Neural progenitor cell (in vitro differentiated cells): Measurements from ENCODE around the gene SMC2.

ENCODE experiments used
- EZH2 ChIP-seq: fragments of 200-600 bp; sonication (generic); IDR thresholded peaks from 2 replicates; pipeline ENCODE4 v1.6.1; 2017; ENCODE audit warnings: antibody characterized with exemption, mild to moderate bottlenecking, moderate library complexity
- TF ChIP-seq, protein P1 (sequence below): fragments of 200-600 bp; sonication (generic); IDR thresholded peaks from 2 replicates; pipeline ENCODE4 v1.5.1; 2017; ENCODE audit warnings: antibody characterized with exemption, mild to moderate bottlenecking

GRCh38 chr9:104143550-104143910 is 49.4 kb downstream of the SMC2 start:
- TF ChIP-seq, protein P1, sequence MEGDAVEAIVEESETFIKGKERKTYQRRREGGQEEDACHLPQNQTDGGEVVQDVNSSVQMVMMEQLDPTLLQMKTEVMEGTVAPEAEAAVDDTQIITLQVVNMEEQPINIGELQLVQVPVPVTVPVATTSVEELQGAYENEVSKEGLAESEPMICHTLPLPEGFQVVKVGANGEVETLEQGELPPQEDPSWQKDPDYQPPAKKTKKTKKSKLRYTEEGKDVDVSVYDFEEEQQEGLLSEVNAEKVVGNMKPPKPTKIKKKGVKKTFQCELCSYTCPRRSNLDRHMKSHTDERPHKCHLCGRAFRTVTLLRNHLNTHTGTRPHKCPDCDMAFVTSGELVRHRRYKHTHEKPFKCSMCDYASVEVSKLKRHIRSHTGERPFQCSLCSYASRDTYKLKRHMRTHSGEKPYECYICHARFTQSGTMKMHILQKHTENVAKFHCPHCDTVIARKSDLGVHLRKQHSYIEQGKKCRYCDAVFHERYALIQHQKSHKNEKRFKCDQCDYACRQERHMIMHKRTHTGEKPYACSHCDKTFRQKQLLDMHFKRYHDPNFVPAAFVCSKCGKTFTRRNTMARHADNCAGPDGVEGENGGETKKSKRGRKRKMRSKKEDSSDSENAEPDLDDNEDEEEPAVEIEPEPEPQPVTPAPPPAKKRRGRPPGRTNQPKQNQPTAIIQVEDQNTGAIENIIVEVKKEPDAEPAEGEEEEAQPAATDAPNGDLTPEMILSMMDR: no peak
- no peak for TF ChIP-seq EZH2
